ENCODE data around the gene TRIB2.
"Not testable (repeated sequence)": the region's sequence is repeated elsewhere in the genome, so short reads cannot be mapped to it uniquely, and the experiment has no call there.

Gene TRIB2

DNA sequence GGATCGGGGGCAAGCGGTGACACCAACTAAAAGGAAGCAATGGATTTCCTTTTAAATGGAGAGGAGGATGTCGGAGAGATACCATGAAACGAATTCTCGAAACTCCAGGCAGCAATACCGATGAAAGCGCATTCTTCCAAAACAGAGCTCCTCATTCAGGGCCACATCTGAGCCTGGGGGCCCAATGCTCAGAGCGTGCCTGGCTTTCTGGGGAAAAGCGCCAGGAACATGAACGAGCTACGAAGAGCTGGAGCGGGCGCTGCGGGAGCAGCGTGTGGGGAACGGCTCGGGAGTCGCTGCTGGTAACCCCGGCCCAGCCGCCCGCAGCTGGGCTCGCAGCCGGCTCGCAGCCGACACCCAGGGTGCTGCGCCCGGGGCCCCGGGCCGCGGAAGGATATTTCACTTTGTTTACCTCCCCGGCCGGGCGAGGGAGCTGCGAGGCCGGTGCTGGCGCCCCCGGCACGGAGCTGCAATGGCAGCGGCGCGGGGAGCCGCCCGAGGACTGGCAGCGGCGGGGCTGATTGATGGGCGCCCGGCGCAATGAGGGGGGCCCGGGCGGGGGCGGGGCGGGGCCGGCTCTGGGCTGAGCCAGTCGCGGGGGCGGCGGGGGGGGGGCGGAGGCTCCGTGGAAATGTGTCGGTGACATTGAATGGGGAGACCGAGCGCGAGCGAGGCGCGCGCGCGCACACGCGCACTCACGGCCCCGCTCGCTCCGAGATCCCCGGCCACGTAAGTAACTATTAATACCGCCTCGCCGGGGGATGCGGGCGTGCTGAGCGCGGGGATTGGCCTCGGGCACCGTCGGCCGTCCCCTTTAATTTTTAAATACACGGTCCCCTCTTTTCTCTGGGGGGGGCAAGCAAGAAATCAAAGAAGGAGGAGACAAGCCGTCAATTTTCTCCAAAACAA is at the start of gene TRIB2:
Gene TRIB2, plus strand, starts transcription at position 655 of the 909 bp plus-strand sequence. CDS start 1,372 bp downstream, outside the sequence.
- DNase-seq, result peak; percentile 85

GRCh38 chr2:12669036-12669435 is 47.7 kb upstream of the TRIB2 start:
- no peak for DNase-seq

DNA sequence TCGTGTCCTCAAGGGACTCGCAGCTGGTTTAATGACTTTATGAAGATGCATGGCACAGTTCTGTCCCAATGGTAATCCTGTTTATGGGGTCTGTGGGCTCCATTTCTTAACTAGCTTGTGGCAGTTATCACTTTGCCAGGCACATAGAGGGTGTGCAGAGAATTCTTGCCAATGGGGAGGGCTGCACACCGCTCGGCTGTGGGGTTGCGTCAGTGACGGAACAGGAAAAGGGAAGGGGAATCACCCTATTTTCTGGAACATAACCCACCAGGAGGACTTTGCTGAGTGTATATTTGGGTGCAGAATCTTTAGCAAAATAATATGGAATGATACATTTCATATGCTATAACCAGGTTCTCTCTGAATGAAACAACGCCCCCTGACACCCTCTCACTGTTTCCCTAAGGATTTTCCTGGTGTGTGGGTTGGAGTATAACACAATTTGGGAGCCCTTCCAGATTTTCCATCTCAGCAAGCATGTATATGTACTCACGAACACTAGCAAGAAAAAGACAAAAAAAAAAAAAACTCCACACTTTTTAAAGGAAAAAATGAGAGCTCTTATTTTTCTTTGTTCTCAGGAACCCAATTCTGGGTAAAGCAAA is 43.9 kb upstream of the TRIB2 start:
- no peak for DNase-seq

DNA sequence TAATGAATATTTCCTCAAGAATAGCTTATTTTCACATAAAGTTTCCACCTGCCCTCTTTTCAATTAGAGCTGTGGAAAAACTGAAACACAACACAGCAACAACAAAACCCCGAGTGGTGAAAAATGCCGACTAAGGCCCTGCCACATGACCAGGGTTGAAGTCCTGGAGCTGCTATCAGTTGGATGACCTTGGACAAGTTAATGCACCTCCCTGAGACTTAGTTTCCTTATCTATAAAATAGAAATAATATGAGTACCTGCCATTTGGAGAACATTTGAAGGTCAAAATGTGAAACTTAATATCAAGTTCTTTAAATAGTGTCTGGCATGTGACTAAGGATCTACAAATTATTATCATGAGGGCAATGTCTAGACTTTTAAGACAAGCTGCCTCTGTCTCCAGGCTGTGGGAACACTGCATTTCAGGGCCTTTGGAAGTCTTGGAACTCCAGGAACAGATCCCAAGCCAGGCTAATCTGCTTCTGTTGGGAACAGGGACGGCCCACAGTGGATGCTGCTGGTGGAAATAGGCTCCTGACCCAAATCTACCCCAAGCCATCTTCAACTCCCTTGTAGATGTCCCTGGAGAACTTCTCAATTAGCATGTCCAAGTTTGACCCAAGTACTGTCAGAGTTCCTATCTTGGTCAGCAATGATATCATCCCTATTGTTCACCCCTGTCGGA is 42.0 kb upstream of the TRIB2 start:
- no peak for DNase-seq

- DNase-seq, result no peak
Observed at GRCh38 chr2:12675352-12675795, 41.4 kb upstream of the TRIB2 start.

DNA sequence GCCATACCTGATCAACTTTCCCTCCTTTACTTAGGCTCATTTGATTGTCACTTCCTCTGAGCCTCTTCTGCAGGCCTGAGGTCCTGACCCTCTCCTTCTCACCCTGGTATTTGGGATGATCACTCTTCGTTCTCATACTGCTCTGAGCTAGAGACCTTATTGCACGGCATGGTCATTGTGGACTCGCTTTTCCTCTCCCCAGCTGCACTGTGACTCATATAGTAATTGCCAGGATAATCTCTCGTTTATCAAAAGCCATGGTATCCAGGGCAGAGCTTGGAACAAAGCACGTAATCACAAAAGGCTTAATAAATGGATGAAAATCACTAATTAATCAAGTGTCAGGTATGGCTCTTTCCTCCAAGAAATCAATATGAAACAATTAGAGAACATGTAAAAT is 40.9 kb upstream of the TRIB2 start:
- no peak for DNase-seq

DNA sequence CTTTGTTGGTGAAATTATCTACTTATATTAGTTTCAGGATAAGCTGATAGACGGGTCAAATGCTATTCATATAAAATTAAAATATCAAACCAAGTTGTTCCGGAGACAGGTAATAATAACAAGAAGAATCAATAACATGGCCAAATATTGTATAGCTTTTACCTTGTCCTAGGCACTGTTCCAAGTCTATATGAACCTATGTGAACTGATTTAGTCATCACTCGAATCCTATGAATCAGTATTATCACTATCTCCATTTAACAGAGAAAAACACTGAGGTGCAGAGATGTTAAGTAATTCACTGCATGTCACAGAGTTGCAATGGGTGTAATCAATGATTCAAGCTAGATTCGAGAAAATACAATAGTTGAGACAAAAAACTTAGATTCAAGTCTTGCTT is 40.0 kb upstream of the TRIB2 start:
- no peak for DNase-seq

- DNase-seq, result no peak
Observed at GRCh38 chr2:12678186-12678585, 38.5 kb upstream of the TRIB2 start.

- DNase-seq, result no peak
Observed at GRCh38 chr2:12679550-12680072, 37.1 kb upstream of the TRIB2 start.

DNA sequence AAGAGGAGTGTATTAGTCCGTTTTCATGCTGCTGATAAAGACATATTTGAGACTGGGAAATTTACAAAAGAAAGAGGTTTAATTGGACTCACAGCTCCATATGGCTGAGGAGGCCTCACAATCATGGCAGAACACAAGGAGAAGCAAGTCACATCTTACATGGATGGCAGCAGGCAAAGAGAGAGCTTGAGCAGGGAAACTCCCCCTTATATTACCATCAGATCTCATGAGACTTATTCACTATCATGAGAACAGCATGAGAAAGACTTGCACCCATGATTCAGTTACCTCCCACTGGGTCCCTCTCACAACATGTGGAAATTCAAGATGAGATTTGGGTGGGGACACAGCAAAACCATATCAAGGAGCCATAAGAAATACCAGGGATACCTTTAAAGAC is 36.6 kb upstream of the TRIB2 start:
- DNase-seq, result not testable (repeated sequence)

- DNase-seq, result no peak
Observed at GRCh38 chr2:12682017-12682416, 34.7 kb upstream of the TRIB2 start.

- no peak for DNase-seq
Observed at GRCh38 chr2:12683457-12684100, 33.2 kb upstream of the TRIB2 start.

GRCh38 chr2:12684471-12684936 is 32.2 kb upstream of the TRIB2 start:
- DNase-seq, result no peak

GRCh38 chr2:12685145-12685544 is 31.6 kb upstream of the TRIB2 start:
- no peak for DNase-seq

GRCh38 chr2:12685956-12686355 is 30.8 kb upstream of the TRIB2 start:
- DNase-seq, result no peak

DNA sequence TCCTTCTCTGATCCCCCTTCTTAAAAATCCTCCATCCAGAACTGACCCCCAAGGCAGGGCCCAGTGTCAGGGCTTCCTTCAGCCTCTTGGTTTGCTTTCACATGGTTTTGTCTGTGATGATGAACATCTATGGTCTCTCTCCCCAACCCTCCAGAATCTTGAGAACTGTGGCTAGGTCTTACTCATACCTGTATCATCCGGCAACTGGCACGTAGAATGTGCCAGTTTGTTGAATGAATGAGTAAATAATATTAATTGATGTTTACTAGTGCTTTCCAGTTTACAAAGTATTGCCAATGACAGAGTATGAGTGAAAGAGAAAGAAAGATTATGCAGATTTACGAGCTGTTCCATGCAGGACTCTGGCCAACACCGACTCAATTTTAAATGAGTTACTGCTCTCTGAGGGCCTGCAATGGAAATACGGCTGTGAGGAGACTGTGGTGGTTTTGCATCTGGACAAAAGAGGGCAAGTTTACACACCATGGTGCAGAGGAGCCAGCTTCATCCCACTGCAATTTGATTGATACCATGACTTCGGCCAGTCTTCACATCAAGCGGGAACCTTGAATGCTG is 29.9 kb upstream of the TRIB2 start:
- no peak for DNase-seq

DNA sequence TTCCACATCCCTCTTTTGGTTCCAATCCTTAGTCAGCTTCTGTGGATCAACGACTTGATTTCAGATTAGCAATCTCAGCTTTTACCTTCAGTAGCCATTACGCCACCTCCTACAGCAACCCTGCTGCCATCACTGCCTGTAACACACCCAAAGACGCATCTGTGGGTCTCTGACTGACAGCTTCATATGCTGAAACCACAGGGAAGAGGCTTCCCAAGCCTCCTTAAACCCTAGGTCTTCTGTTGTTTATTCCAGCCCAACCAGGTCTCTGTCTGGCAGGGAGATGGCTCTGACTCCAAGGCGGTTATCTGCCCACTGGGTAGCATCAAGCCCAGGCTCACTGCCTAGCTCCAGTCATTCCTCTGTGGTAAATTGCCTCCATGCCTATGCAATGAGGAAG is 28.6 kb upstream of the TRIB2 start:
- no peak for DNase-seq

GRCh38 chr2:12688893-12689292 is 27.8 kb upstream of the TRIB2 start:
- DNase-seq, result no peak

- no peak for DNase-seq
Observed at GRCh38 chr2:12693509-12693908, 23.2 kb upstream of the TRIB2 start.

DNA sequence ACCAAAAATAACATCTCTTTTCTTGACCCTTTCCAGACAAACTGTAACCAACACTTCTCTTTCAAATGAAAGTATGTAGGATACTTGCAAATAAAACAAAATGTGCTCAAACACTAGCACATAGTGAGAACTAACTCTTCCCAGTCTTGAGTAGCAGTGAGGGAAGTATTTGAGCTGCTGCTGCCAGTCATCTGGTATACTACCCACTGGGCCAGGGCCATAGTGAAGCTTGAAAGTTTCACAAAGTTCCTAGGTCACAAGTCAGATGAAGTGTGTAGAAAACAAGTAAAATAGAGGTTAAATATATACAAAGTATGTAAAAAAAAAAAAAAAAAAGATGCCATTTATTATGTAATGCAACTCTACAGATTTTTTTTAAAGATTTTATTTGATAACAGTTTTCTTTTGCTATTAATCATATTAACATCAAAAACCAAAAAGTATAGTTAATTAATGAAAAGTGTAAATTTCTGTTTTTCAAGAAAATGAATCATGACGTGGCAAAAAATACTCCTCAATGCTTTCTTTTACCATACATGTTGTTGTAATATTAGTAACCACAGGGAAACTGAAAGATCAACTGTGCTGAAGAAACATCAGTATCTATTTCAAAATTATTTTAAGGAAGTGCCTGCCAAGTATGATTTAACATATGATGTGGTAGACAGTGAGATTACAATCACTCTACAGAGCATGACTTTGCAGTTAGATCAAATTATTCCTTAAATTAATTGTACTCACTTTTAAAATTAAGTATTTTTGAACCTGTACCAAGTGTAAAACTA is 21.6 kb upstream of the TRIB2 start:
- no peak for DNase-seq

DNA sequence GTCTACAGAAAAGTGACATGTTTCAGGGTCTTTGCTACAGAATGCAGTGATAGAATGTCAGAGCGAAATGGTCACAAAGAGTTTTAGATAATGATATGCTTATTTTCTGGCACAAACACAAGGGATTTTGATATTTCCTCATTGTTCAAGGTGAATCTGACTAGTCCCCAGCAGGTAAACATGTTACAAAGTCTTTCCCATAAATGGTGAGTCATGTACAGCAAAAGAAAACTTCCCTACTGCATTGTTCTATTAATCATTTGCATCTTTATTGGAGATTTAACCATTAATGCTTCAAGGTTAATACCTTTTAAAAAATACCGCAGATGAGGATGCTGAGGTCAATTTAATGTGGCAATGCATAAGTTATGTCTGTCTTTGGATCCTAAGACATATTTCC is 19.1 kb upstream of the TRIB2 start:
- no peak for DNase-seq

GRCh38 chr2:12700989-12701388 is 15.7 kb upstream of the TRIB2 start:
- no peak for DNase-seq
